Measurements from ENCODE around the gene PWP2. TPM values are rescaled to one million over a fixed set of nuclear protein-coding genes. Genes with fewer than 3 reads are reported as not detected.
A peak's percentile ranks its signal among the peaks of the same experiment; 100 is the strongest.
"Not testable (repeated sequence)": the region's sequence is repeated elsewhere in the genome, so short reads cannot be mapped to it uniquely, and the experiment has no call there.

PWP2 gene
- total RNA-seq, 2 donors from 2014 or later: 1.7 to 7.2 TPM

- peak; percentile 67 for ATAC-seq
- intact Hi-C loops (cut with DNase I, micrococcal nuclease); DNase-seq: not testable (repeated sequence)
Observed at GRCh38 chr21:44155231-44155993, 48.2 kb downstream of the PWP2 start.

- intact Hi-C loops (cut with DNase I, micrococcal nuclease); ATAC-seq; DNase-seq: not testable (repeated sequence)
Observed at GRCh38 chr21:44155994-44156380, 48.8 kb downstream of the PWP2 start.

GRCh38 chr21:44157439-44158081 is 50.4 kb downstream of the PWP2 start:
- DNase-seq; intact Hi-C loops (cut with DNase I, micrococcal nuclease); ATAC-seq: not testable (repeated sequence)

GRCh38 chr21:44158082-44158468 is 50.9 kb downstream of the PWP2 start:
- ATAC-seq; intact Hi-C loops (cut with DNase I, micrococcal nuclease); DNase-seq: not testable (repeated sequence)

GRCh38 chr21:44159349-44160297 is 52.4 kb downstream of the PWP2 start:
- DNase-seq: peak in 1 of 2 donors; percentile 0

GRCh38 chr21:44160298-44160672 is 53.1 kb downstream of the PWP2 start:
- ATAC-seq: peak; percentile 48
- intact Hi-C loops (cut with DNase I, micrococcal nuclease); DNase-seq: not testable (repeated sequence)

More at GRCh38 chr21:44159349-44160297, 52.4 kb downstream of the PWP2 start:
- intact Hi-C loops (cut with DNase I, micrococcal nuclease); ATAC-seq: not testable (repeated sequence)

- DNase-seq; intact Hi-C loops (cut with DNase I, micrococcal nuclease): not testable (repeated sequence)
- ATAC-seq: peak; percentile 66
Observed at GRCh38 chr21:44160821-44161220, 53.6 kb downstream of the PWP2 start.

- ATAC-seq; intact Hi-C loops (cut with DNase I, micrococcal nuclease); DNase-seq: not testable (repeated sequence)
Observed at GRCh38 chr21:44163167-44163653, 56.0 kb downstream of the PWP2 start.

GRCh38 chr21:44165933-44166332 is 58.7 kb downstream of the PWP2 start:
- ATAC-seq; intact Hi-C loops (cut with DNase I, micrococcal nuclease); DNase-seq: not testable (repeated sequence)

GRCh38 chr21:44167527-44167926 is 60.3 kb downstream of the PWP2 start:
- intact Hi-C loops (cut with DNase I, micrococcal nuclease); DNase-seq; ATAC-seq: not testable (repeated sequence)

GRCh38 chr21:44170326-44170725 is 63.1 kb downstream of the PWP2 start:
- intact Hi-C loops (cut with DNase I, micrococcal nuclease): not testable (repeated sequence)
- peak; percentile 90 for ATAC-seq

GRCh38 chr21:44170863-44171262 is 63.7 kb downstream of the PWP2 start:
- DNase-seq (peak; percentile 13 to 24), ATAC-seq (peak; percentile 69)
- intact Hi-C loops (cut with DNase I, micrococcal nuclease): not testable (repeated sequence)

More at GRCh38 chr21:44170326-44170725, 63.1 kb downstream of the PWP2 start:
- not testable (repeated sequence) for DNase-seq

GRCh38 chr21:44171962-44172572 is 64.9 kb downstream of the PWP2 start:
- intact Hi-C loops (cut with DNase I, micrococcal nuclease); DNase-seq; ATAC-seq: not testable (repeated sequence)

GRCh38 chr21:44172741-44173140 is 65.5 kb downstream of the PWP2 start:
- intact Hi-C loops (cut with DNase I, micrococcal nuclease); DNase-seq: not testable (repeated sequence)
- ATAC-seq: peak; percentile 53

GRCh38 chr21:44175189-44175588 is 68.0 kb downstream of the PWP2 start:
- peak in 1 of 2 donors; percentile 18 for DNase-seq
- intact Hi-C loops (cut with DNase I, micrococcal nuclease); ATAC-seq: not testable (repeated sequence)

GRCh38 chr21:44176127-44176526 is 68.9 kb downstream of the PWP2 start:
- intact Hi-C loops (cut with DNase I, micrococcal nuclease): not testable (repeated sequence)
- peak; percentile 74 for ATAC-seq
- peak in 1 of 2 donors; percentile 59 for DNase-seq

Measured in left colon (tissue), 2 donors.